ENCODE data around the gene ARHGAP25.

ARHGAP25 gene

DNA sequence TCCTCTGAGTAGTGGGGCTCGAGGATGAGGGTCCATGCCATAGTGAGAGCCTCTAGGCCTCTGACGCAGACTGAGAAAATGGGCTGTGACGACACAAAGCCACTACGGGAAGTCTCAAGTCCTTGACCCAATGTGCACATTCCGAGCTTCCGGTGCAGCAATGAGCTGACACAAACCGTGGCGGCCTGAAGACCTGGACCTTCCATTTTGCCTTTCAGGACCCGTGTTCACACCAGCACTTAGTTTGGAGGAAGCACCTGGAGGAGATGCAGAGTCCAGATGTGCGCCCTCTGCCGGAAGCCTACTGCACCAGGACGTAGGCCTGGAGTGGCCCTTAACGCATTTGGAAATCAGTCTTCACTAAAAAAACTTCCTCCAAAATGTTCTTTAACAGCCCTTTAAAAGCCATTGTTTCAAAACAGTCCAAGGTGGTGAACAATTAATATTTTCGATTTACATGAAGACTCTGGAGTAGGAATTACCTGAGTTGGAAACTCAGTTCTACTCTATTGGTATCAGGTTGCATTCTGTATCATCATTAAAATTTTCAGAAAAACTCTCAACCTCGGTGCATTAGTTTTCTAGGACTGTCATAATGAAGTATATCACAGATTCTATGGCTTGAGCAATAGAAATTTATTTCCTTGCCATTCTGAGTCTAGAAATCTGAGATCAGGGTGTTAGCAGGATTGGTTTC lies 102.7 kb downstream of the ARHGAP25 start:
- no peak for FAIRE-seq

DNA sequence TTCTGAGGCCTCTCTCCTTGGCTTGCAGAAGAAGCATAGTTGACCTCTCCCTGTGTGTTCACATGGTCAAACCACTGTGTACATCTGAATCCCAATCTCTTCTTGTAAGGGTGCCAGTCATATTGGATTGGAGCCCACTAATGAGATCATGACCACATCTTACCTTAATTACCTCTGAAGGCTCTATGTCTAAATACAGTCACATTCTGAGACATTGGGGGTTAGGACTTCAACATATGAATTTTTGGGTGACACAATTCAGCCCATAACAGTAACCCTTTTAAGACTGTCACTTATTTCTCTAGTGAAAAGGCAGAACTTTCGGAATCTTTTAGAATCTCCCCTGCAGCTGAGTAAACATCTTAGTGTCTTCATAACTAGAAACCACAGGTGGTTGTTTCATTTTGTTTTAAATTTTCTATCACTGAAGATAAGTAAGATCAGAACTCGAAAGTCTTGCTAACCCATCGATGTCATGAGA lies 103.3 kb downstream of the ARHGAP25 start:
- FAIRE-seq = no peak

DNA sequence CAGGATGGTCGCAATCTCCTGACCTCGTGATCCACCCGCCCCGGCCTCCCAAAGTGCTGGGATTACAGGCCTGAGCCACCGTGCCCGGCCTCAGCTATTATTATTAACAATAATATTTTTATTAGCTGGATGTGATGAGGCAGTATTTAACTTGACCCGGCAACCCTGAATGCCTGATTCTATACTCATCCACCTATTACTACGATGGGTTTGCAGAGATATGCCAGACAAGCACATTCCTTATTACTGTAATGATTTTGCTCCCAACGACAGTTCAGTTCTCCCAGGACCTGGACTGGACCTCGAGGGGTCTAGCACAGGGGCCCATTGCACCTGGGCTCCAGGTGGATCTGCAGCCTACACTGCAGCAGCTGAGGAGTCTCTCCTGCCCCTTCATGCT lies 104.0 kb downstream of the ARHGAP25 start:
- FAIRE-seq = no peak

DNA sequence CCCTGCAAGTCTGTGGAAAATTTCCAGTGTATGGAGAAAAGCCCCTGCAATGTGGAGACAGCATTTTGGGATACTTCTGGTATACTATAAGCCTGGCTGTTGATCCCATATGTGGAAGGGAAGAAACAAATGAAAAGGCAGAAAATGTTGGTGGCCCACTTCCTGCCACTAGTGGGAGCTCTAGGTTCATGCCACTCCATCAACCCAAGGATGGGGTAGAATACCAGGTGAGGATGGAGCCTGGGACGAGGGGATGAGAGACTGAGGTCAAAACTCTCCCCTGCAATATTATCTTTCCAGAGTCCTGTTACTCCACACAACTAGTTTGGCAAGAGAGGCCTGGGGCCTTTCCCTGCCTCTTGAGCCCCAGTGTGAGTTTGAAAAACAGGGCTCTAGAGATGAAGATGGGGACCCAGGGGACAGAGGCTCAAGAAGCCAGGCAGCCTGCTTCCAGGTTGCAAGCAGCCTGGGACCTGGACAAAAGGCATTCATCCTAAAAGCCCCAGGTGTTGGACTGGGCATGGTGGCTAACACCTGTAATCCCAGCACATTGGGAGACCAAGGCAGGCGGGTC lies 104.7 kb downstream of the ARHGAP25 start:
- FAIRE-seq = no peak

DNA sequence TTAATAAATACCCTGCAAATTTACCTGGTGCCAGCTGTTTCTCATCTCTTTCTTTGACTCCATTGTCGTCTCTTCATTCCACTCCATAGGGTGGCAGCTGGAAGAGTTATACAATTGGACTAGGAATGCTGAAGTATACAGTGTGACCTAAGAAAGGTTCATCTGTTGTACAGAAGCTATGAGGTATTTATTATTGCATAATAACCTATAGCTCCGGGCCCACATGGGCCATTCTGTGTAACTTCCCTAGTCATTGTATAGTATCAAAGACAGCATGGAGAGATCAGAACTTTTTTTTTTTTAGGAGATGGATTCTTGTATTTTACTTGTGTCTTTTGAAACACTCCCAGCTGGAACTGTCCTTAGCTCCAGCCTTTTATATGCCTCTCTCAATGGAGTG lies 110.4 kb downstream of the ARHGAP25 start:
- no peak for FAIRE-seq

DNA sequence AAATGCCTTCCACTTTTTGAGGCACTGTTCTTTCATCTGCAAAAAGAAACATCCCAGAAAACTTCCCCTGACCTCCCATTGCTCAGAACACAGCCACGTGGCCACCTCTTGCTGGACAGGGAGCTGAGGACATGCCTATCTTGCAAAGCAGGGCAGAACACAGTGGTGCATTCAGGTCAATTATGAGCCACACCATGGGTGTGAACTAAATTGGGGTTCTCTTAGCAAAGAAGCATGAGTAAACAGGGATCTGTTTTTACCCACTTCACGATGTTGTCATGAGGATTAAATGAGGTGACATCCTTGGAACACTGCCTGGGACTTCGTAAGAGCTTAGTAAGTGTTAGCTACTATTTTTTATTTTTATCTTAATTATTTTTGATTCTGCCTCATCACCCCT lies 111.5 kb downstream of the ARHGAP25 start:
- FAIRE-seq = no peak

DNA sequence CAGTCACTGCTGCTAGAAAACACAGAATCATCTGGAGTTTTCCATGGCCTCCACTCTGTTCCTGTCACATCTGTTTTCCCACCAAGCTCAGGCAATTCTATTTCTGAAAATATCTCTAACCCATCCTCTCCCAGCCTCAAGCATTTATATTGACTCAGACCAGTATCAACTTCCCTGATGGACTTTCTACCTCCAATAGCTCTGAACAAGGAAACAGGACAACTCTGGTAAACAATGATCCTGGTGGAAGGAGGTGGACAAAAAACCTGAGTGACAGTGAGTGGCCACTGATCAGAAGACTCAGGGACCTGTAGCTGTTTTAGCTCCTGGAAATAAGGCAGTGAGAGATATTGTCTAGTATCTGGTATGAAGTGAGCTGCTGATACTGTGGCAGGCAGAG lies 113.1 kb downstream of the ARHGAP25 start:
- FAIRE-seq = no peak

GRCh38 chr2:68849579-68850030 lies 115.0 kb downstream of the ARHGAP25 start:
- FAIRE-seq = no peak

- FAIRE-seq = no peak
These were observed 115.9 kb downstream of the ARHGAP25 start for GRCh38 chr2:68850524-68850923.

GRCh38 chr2:68853035-68853434 lies 118.4 kb downstream of the ARHGAP25 start:
- no peak for FAIRE-seq

DNA sequence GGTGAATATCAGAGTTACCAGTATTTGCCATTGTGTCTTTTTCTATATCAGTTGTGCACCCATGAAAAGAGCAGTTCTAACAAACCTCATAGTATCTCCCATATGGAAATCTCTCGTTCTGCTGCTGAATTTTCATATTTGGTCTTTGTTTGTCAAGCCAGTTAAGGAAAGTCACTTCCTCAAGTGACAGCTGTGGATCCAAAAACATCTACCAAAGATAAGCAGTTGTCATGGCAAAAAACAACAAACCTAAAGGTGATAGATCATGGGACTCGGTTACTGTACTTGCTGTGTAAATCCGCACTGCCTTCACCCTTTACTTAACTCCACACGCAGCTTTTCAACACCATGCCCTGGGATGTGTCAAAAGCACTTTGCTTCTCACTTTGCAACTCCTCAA lies 119.3 kb downstream of the ARHGAP25 start:
- FAIRE-seq = no peak

- FAIRE-seq = no peak
These were observed 119.9 kb downstream of the ARHGAP25 start for GRCh38 chr2:68854476-68854875.

DNA sequence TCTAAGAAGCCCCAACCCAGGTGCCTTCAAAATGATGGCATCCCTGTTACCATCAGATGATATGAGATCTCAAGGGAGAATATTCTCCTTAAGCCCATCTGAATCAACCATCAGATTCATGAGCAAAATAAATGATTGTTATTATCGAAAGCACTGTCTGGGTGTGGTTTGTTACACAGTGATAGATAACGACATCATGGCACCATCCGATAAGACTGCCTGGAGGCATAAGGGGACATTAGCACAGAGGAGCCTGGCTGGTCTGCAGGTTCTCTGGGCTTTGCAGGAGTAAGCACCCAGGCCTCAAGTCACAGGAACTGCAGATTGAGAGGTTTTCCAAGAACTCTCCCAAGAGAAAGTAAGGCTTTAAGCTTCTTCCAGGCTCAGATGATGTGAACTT lies 120.9 kb downstream of the ARHGAP25 start:
- FAIRE-seq = no peak

- no peak for FAIRE-seq
These were observed 122.7 kb downstream of the ARHGAP25 start for GRCh38 chr2:68857202-68857845.

- FAIRE-seq = no peak
These were observed 123.3 kb downstream of the ARHGAP25 start for GRCh38 chr2:68857855-68858456.

GRCh38 chr2:68860111-68860510 lies 125.5 kb downstream of the ARHGAP25 start:
- FAIRE-seq = no peak

DNA sequence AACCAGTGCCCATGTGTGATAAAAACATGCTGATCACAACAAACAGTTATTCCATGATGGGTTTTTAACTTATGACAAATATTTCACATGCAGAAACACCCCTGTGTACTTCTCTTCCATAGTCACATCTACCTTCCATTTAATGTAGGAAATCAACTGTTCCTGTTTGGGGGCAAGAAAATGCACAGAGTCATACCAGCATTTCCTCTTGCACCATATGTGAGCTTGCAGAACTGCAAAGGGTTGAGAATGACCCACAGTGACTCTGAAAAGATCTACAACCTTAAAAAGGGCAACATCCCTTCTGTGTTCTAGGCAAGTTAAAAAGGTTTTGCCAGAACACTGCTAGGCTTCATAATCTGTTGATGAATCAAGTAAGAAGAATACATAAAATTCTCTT lies 126.7 kb downstream of the ARHGAP25 start:
- FAIRE-seq = no peak

DNA sequence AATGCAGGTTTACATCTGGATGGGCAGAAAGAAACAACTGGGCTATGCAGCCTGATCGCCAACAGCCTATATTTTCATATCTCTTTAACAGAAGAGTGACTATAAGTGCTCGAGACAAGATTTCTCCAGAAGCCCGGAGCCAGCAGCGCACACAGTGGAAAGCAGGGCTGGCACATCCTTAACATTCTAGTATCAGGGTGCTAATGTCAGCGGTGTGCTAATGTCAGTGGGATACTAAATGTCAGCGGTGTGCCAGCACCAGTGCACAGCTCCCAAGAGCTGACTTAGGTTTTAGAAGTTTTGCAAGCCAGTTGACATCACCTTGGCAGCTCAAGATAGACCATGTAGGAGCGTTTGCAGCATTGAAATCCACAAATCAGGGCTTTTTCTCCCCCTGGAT lies 128.3 kb downstream of the ARHGAP25 start:
- no peak for FAIRE-seq

- no peak for FAIRE-seq
These were observed 129.4 kb downstream of the ARHGAP25 start for GRCh38 chr2:68863996-68864395.

DNA sequence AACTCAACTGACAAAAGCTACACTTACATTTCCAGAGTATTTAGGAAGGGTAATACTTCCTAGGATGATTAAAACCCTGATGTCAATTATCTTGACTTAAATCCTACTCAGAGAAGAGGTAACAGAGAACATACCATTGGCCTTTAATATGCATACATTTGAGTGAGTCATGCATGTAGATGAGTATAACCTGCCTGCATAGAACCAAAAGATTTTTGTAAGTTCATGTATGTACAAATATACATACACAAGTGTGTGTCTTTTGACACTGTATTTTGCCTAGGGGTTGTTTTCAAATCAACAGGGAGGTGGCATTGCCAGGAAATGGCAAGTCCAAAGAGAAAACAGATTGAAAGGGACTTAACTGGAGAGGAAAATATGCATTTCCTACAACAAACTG lies 130.5 kb downstream of the ARHGAP25 start:
- FAIRE-seq = no peak

- FAIRE-seq = no peak
These were observed 135.6 kb downstream of the ARHGAP25 start for GRCh38 chr2:68870215-68870614.

- no peak for FAIRE-seq
These were observed 136.7 kb downstream of the ARHGAP25 start, which contains the start of gene BMP10 for GRCh38 chr2:68871159-68871764. BMP10 (minus strand) TSS chr2:68871397; CDS start chr2:68871358, 39 bp downstream.

Measured in TTC549 (cell line).